NCI-H460 (cell line): ENCODE data around the gene PRR5. TPM values are rescaled to one million over a fixed set of nuclear protein-coding genes. Genes with fewer than 3 reads are reported as not detected.

Source experiments
- DNase-seq: peaks from one replicate; pipeline ENCODE4 v3.0.0-alpha.2; 2016; ENCODE audit warnings: low read depth; ENCODE audit errors: extremely low read depth
- total RNA-seq: library from RNA; depleted of rRNA; stranded (reverse); fragments of >200 nt; shearing (Covaris generic); gene quantifications from 2 replicates; pipeline ENCODE4 v1.2.3, GENCODE V29; 2014

The PRR5 gene
- total RNA-seq, 1 experiment from 2014 or later, result 7.1 TPM

DNA sequence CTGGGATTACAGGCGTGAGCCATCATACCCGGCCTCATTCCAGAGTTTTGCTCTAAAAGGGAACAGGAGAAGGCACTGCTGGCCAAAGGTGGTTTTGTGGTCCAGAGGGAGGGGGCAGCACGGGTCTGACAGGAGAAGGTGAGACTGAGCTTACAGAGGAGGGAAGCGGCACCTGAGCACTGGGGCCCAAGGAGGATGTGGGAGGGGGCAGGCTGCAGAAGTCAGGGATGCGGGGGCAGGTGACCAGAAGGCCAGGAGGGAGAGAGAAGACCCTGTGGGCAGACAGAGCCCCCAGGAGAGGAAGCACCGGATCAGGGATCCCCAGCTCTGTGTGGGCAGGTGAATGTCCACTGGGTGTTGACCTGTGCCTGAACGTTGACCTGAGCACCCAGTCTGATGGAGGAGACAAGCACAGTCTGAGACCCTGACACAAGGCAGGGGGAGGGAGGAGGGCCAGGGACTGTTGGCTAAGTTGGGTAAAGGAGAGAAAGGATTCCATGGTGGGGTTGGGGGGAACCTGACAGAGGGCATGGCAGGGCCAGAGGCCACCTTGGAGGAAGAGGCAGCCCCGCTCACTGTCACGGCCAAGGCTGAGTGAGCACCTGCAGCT is 12.0 kb upstream of the PRR5 start:
- DNase-seq, result no peak

GRCh38 chr22:44691796-44692661 is 10.0 kb upstream of the PRR5 start:
- no peak for DNase-seq

GRCh38 chr22:44692662-44693007 is 9.4 kb upstream of the PRR5 start:
- DNase-seq, result no peak

DNA sequence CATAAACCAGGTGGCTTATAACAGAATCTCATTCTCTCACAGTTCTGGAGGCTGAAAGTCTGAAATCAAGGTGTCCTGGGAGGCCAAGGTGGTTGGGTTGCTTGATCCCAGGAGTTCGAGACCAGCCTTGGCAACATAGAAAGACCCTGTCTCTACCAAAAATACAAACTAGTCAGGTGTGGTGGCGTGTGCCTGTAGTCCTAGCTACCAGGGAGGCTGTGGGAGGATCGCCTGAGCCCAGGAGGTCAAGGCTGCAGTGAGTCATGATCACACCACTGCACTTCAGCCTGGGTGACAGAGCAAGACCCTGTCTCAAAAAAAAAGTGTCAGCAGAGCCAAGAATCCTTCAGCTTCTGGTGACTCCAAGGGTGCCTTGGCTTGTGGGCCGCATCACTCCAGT is 8.9 kb upstream of the PRR5 start:
- no peak for DNase-seq

DNA sequence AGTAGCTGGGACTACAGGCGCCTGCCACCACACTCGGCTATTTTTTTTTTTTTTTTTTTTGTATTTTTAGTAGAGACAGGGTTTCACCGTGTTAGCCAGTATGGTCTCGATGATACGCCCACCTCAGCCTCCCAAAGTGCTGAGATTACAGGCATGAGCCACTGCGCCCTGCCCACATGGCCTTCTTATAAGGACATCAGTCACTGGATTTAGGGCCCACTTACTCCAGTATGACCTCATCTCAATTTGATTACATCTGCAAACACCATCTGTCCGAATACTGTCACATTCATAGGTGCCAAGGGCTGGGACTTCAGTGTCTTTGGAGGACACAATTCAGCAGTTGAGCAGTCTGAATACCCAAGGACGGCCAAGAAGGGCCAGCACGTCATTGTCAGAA is 8.2 kb upstream of the PRR5 start:
- no peak for DNase-seq

DNA sequence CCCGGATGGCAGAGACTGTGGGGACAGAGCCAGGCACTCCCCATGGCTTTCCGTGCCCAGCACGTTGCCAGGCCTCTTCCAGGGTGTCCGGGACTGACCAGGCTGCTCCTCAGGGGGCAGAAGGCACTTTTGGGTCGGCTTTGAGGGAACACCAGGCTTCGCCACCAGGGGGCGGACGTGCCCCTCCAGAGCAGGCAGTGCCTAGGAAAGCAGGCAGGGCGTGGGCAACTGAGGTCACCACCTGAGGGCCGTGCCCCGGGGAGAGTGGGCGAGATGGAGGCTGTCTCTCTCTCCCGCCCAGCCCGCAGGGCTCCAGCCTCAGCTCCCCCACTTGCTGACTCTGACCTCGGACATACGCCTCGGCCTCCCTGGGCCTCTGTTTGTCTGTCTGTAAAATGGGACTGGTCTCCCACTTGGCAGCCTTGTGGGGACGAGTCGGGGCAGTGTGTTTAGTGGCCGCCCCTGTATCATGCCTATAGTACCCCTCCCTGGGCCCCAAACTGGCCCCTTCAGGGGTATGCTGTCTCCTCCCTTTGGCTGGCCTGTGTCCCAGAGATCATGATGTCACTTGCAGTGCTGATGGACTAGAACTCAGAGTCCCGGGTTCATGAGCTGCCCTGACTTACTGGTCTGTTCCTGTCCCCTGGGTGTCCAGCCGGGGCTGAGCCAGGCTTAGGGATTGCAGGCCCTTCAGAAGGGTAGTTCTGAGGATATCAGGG is 4.4 kb upstream of the PRR5 start:
- peak; percentile 48 for DNase-seq

DNA sequence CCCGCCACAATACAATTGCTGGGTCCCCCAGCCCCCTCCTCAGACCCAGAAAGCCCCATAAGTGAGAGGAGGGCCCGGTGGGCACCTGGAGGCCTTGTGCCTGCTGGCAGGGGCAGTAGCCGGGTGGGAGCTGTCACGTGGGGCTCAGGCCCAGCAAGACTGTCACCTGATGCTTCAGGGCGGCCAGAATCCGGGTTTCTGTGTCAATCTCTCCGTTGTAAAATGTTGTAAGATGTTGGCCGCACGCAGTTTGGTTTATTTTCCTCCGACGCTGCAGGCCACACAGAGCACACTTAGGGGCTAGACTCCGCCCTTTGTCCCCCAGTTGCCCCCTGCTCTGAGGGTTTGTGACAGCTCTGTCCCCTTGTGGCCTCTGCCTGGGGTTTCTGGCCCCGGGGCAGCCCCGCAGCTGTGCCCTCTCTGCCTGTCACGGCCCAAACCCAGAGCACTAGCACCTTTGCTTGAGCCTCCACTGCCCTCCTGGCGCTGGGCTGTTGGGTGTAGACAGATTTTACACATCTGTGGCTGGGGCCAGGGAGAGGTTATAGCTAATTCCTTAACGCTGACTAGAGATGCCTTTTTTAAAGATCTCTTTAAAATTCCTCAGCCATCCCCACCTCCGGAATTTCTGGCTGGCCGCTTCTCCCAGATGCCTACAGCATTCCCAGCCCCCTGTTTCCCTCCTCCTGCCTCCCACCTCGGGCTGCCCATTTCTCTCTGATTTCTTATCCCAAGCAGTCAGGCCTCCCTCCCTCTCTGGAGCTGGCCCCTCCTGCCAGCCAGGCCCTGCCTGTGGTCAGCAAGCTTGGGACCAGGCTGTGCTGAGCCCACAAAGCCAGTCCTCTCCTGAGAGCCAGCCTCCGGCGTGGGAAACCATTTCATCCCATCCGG is 3.2 kb upstream of the PRR5 start:
- no peak for DNase-seq

DNA sequence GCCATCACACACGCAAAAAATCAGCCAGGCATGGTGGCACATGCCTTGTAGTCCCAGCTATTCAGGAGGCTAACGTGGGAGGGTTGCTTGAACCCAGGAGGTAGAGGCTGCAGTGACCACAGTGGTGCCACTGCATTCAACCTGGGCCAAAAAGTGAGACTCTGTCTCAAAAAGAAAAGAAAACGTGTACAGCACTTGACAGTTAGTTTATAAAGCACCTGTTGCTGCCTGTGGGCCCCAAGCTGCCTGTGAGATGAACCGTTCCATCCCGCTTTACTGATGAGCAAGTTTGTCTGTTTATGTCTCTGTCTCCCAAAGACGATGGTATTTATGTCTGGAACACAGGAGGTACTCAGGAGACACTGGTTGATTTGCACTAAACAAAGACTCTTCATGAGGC is 1.5 kb upstream of the PRR5 start:
- DNase-seq, result no peak

GRCh38 chr22:44701187-44701790 is 715 bp upstream of the PRR5 start:
- no peak for DNase-seq

DNA sequence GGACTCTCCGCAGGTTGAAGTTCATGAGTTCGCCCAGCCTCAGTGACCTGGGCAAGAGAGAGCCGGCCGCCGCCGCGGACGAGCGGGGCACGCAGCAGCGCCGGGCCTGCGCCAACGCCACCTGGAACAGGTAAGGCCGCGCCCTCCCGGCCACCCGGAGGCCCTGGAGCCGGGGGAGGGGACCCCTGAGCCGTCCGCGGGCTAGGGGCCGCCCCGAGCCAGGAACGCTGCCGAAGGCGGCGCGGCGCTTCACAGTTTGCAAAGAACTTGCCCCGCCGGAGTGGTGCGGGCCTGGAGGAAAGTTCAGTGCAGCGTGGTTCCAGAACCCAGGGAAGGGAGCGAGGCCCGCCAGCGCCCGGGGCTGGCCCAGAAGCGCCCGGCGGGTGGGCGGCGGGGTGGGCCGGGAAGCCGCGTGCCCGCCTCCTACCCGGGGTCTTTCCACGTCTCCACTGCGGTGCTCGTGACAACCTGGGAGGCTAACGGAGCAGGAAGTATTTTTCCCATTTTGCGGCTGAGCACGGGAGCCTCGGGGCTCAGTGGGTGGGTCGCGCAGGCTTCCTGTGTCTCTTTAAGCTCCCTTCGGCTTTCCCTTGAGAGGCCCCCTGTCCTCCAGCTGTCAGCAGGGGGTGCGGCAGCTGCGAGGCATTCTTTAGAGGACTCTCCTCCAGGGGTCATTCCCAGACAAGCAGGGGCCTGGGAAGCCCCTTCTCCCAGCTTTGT is 635 bp downstream of the PRR5 start:
- no peak for DNase-seq

- DNase-seq, result no peak
Measured at GRCh38 chr22:44703255-44703870, 1.4 kb downstream of the PRR5 start.

- no peak for DNase-seq
Measured at GRCh38 chr22:44704159-44705021, 2.4 kb downstream of the PRR5 start.

- DNase-seq, result no peak
Measured at GRCh38 chr22:44705022-44705297, 3.0 kb downstream of the PRR5 start.

DNA sequence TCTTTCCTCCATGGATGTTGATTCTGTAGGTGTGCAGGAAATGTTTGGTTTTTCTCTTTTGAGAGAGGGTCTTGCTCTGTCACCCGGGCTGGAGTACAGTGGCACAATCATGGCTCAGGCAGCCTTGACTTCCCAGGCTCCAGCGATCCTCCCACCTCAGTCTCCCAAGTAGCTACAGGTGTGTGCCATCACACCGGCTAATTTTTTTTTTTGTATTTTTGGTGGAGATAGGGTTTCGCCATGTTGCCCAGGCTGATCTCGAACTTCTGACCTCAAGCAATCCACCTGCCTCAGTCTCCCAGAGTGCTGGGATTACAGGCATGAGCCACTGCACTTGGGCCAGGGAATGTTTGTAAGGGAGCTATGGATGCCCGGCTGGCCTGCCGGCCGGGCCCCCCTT is 4.5 kb downstream of the PRR5 start:
- DNase-seq, result no peak

- DNase-seq, result no peak
Measured at GRCh38 chr22:44707178-44707577, 5.2 kb downstream of the PRR5 start.

DNA sequence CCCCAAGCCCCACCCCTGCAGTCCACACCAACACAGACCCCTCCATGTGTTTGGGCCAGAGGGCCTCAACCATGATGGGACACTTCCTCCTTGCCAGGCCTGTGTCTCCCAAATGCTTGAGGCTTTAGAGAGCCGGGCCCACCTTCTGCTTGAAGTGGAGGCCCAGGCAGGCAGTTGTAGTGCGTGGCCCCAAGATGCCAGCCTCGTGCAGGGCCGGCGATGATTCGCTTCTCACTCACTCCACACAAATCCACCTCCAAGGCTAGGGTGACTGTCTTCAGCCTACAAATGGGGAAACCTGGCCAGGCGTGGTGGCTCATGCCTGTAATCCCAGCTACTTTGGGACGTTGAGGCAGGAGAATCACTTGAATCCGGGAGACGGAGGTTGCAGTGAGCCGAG is 5.7 kb downstream of the PRR5 start:
- DNase-seq, result no peak

DNA sequence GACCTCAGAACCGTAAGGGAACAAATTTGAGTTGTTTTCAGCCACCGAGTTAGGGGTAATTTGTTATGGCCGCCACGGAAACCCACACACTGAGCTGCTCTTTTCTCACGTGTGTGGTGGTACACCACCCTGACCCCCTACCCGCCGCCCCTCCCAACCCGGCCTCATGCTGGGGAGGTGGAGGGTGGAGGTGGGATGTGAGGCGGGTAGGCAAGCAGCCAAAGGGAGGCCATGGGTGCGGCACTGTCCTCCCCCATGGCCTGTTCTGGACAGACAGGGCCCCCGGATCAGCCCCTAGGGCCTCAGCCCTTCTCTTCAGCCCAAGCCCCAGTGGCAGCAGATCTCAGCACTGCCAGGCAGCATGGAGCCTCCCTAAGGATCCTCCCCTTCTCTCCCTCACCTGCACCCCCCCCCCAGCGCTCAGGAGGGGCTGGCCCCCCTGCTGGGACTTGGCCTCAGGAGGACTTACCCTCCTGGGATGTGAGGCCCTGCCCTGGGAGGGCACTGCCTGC is 7.9 kb downstream of the PRR5 start:
- DNase-seq, result no peak

DNA sequence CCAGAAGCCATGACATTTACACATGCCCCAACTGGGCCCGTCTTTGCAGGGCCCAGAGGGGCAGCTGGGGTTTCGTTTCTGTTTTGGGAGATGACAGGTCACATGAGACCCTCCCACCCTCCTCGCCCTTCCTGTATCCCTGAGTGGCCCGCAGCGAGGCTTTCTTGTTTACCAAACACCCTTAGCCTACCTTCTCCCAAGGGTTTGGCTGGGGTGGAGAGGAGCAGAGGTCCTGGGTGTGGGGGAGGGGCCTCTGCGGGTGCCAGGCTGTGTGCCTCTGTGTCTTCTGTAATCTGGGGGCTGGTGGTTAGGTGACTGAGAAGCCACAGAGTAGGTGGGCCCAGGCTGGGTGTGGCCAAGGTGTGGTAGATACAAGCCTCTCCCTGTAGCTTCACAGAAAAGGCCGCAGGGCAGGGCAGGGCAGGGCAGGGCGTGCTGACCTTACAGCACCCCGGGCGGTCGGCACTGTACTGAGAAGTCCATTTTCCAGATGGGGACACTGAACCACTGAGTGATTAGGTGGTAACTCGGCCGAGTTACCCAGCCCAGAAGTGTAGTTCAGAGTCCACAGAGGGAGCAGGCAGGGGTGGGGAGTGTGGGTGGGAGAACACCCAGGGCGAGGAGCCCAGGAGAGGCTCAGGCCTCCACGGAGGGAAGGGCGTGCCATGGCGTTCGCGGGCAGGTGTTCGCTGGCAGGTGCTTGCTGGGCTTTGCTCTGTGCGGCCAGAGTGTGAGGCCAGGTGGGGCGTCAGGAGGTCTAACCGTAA is 8.7 kb downstream of the PRR5 start:
- no peak for DNase-seq
